ENCODE results near the gene CLRN3. TPM values are rescaled to one million over a fixed set of nuclear protein-coding genes. Genes with fewer than 3 reads are reported as not detected.

The CLRN3 gene
- total and polyA plus RNA-seq, 2 experiments from 2014 or later, result 21.5 to 52.8 TPM

DNA sequence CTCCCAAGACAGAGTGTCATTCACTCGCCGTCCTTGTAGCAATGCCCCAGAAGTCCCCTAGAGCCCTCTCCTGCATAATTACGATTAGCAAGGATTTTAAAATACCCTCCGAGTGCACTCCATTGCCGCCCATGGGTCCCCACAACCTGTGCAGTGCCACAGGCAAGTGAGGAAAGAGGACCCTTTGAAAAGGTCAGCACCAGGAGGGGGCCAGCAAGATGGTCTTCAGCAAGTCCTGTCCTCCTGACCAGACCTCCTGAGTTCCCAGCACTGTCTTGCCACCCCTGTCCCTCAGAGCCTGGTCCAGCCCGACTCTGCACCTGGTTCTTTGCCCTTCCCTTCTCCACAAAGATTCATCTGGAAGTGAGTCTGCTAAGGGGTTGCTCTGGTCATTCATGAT lies 32.1 kb downstream of the CLRN3 start:
- Histone ChIP-seq H4K20me1 (ENCODE audit: insufficient read depth, poor library complexity, severe bottlenecking) (no peaks in the 10 kb centered on the region), H3K36me3 (replicated peaks; ENCODE audit: insufficient read depth, low read depth) (no peaks in the 10 kb centered on the region), H3K4me1 (ENCODE audit: insufficient read depth) (no peaks in the 10 kb centered on the region), H3K9me3 (ENCODE audit: low read depth) (no peaks in the 10 kb centered on the region), H2AFZ (no peak overlapping the region), H3K27ac (no peak overlapping the region), H3K9me2 (replicated peaks; ENCODE audit: insufficient read depth) (no peaks in the 10 kb centered on the region), H3K27me3 (no peaks in the 10 kb centered on the region), H3K79me2 (no peaks in the 10 kb centered on the region), H3K4me2 (no peak overlapping the region), H3K4me3 (no peak overlapping the region)
- 96% methylated on average over 6 of the region's 6 CpGs for WGBS (ENCODE audit: low lambda C conversion rate, missing lambda C conversion rate)
- TF ChIP-seq EZH2 (IDR thresholded peaks at IDR 0.05; ENCODE audit: borderline replicate concordance), result no peak
- no peak for TF ChIP-seq CTCF (IDR thresholded peaks at IDR 0.05; ENCODE audit: poor library complexity)
- no peak for DNase-seq (ENCODE audit: low spot score)

GRCh38 chr10:127855976-127856375 lies 36.8 kb downstream of the CLRN3 start:
- no peaks in the 10 kb centered on the region for H3K27me3 ChIP-seq
- no peak overlapping the region for H3K27ac ChIP-seq
- no peaks in the 10 kb centered on the region for H4K20me1 ChIP-seq (ENCODE audit: insufficient read depth, poor library complexity, severe bottlenecking)
- H3K9me3 ChIP-seq (ENCODE audit: low read depth), result no peaks in the 10 kb centered on the region
- no peak for TF ChIP-seq EZH2 (IDR thresholded peaks at IDR 0.05; ENCODE audit: borderline replicate concordance)
- TF ChIP-seq EZH2phosphoT487 (IDR thresholded peaks at IDR 0.05; ENCODE audit: low read depth, severe bottlenecking, unreplicated experiment), result no peak
- no peak for TF ChIP-seq CTCF (IDR thresholded peaks at IDR 0.05; ENCODE audit: poor library complexity)
- H2AFZ ChIP-seq, result no peak overlapping the region
- H3K36me3 ChIP-seq (replicated peaks; ENCODE audit: insufficient read depth, low read depth), result no peaks in the 10 kb centered on the region
- no peaks in the 10 kb centered on the region for H3K4me1 ChIP-seq (ENCODE audit: insufficient read depth)
- no peaks in the 10 kb centered on the region for H3K9me2 ChIP-seq (replicated peaks; ENCODE audit: insufficient read depth)
- H3K4me2 ChIP-seq, result no peak overlapping the region
- no peaks in the 10 kb centered on the region for H3K79me2 ChIP-seq
- DNase-seq (ENCODE audit: low spot score), result no peak
- H3K4me3 ChIP-seq, result no peak overlapping the region
- 80% methylated on average over 10 of the region's 10 CpGs for WGBS (ENCODE audit: low lambda C conversion rate, missing lambda C conversion rate)

DNA sequence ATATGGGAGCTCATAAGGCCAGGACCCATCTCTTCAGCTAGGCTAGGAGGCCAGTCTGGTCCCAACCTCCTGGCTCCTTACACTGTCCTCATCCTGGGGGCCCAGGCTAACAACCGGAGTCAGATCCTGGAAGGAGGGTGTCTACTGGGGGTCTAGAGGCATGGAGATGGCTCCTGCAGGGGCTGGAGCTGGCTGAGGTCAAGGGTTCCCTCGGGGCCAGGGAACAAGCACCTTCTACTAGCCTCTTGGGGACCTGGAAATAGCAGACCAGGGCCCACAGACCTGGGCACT lies 37.2 kb downstream of the CLRN3 start:
- Histone ChIP-seq H3K4me1 (ENCODE audit: insufficient read depth) (no peaks in the 10 kb centered on the region), H3K27ac (no peak overlapping the region), H3K36me3 (replicated peaks; ENCODE audit: insufficient read depth, low read depth) (no peaks in the 10 kb centered on the region), H3K79me2 (no peaks in the 10 kb centered on the region), H3K9me3 (ENCODE audit: low read depth) (no peaks in the 10 kb centered on the region), H3K9me2 (replicated peaks; ENCODE audit: insufficient read depth) (no peaks in the 10 kb centered on the region), H3K4me2 (no peak overlapping the region), H3K4me3 (no peak overlapping the region), H4K20me1 (ENCODE audit: insufficient read depth, poor library complexity, severe bottlenecking) (no peaks in the 10 kb centered on the region), H3K27me3 (peaks cover 2% of the 10 kb centered on the region), H2AFZ (no peak overlapping the region)
- WGBS (ENCODE audit: low lambda C conversion rate, missing lambda C conversion rate), result 82% methylated on average over 2 of the region's 2 CpGs
- no peak for DNase-seq (ENCODE audit: low spot score)
- TF ChIP-seq EZH2 (IDR thresholded peaks at IDR 0.05; ENCODE audit: borderline replicate concordance) (no peak), EZH2phosphoT487 (IDR thresholded peaks at IDR 0.05; ENCODE audit: low read depth, severe bottlenecking, unreplicated experiment) (no peak), CTCF (IDR thresholded peaks at IDR 0.05; ENCODE audit: poor library complexity) (no peak)
